Left lung (tissue), 10 donors: Measurements from ENCODE around the gene CDO1. TPM values are rescaled to one million over a fixed set of nuclear protein-coding genes. Genes with fewer than 3 reads are reported as not detected.

Experiments
- ATAC-seq: fragments of 200-7000 bp; cut with Tn5 transposase; one replicate; pipeline ENCODE4 v1.9.1; 2020; ENCODE audit warnings: moderate library complexity
- DNase-seq, 4 donors: peaks; one replicate each; pipeline ENCODE4 v3.0.0-alpha.2; 2013 to 2020
- H3K27ac ChIP-seq, 2 donors: fragments of 200-600 bp; sonication (generic) in 1 of 2; one replicate each; pipeline versions ENCODE4 v1.5.0 to v1.8.0; 2020 to 2021
- H3K27me3 ChIP-seq, 2 donors: fragments of 200-600 bp; sonication (generic) in 1 of 2; one replicate each; pipeline versions ENCODE4 v1.5.0 to v1.8.0; 2020 to 2021
- H3K36me3 ChIP-seq, 2 donors: fragments of 200-600 bp; sonication (generic) in 1 of 2; one replicate each; pipeline versions ENCODE4 v1.5.0 to v1.8.0; 2020 to 2021
- H3K4me1 ChIP-seq, 2 donors: fragments of 200-600 bp; one replicate each; pipeline ENCODE4 v1.8.0; 2021
- H3K4me3 ChIP-seq, 2 donors: fragments of 200-600 bp; sonication (generic) in 1 of 2; one replicate each; pipeline versions ENCODE4 v1.5.0 to v1.8.0; 2020 to 2021; ENCODE audit warnings: mild to moderate bottlenecking in 1 of 2
- H3K9me3 ChIP-seq, 2 donors: fragments of 200-600 bp; sonication (generic) in 1 of 2; one replicate each; pipeline versions ENCODE4 v1.5.0 to v1.8.0; 2020 to 2021
- intact Hi-C, 2 donors: fragments of 100-400 bp; cut with DNase I; formaldehyde crosslinking; loops; one replicate each; pipeline versions ENCODE4 v1.11.2 to v1.14.2; 2022
- polyA plus RNA-seq, 6 donors: library from polyadenylated mRNA; unstranded; fragments of 120-200 nt; gene quantifications; one replicate each; pipeline ENCODE4 v1.2.1, GENCODE V29; 2013; ENCODE audit not compliant: insufficient read length in 6 of 6
- total RNA-seq, 2 donors: library from RNA; stranded (reverse); fragmentation: NEBNext Ultra II Directional; extraction: Animal tissue kit (Norgen Biotek cat#: 25700); gene quantifications; one replicate each; pipeline ENCODE4 v1.2.1, GENCODE V29; 2021
- TF ChIP-seq, protein P1 (sequence below), 2 donors: fragments of 200-600 bp; sonication (generic) in 1 of 2; IDR thresholded peaks; one replicate each; pipeline versions ENCODE4 v1.5.0 to v1.8.0; 2021; ENCODE audit warnings: antibody characterized with exemption in 2 of 2
- donor health status: DM: no; HTN: yes; CAD: no.
- donor health status: DM: no; HTN: no; CAD: no.

The CDO1 gene
- total and polyA plus RNA-seq, 8 donors: 4.9 to 80.3 (median 59.7) TPM

DNA sequence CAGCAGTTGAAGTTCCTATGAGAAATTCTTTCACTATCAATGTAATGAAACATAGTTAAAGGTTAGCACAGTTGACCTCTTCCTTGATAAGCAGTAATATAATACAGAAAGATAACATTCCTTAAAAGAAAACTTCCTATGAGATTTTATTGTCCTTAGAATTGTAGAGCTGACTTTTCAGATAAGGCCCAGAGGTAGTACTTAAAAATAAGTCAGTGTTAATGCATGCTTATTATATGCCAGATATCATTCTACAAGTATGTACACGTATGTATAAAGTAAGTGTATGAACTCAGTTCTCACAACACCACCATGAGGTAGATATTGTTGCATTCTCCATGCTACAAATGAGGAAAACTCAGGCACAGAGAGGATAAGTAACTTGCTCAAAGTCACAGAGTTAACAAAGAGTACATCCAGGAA lies 40.6 kb upstream of the CDO1 start:
- DNase-seq (no peak), ATAC-seq (no peak)
- TF ChIP-seq, protein P1, sequence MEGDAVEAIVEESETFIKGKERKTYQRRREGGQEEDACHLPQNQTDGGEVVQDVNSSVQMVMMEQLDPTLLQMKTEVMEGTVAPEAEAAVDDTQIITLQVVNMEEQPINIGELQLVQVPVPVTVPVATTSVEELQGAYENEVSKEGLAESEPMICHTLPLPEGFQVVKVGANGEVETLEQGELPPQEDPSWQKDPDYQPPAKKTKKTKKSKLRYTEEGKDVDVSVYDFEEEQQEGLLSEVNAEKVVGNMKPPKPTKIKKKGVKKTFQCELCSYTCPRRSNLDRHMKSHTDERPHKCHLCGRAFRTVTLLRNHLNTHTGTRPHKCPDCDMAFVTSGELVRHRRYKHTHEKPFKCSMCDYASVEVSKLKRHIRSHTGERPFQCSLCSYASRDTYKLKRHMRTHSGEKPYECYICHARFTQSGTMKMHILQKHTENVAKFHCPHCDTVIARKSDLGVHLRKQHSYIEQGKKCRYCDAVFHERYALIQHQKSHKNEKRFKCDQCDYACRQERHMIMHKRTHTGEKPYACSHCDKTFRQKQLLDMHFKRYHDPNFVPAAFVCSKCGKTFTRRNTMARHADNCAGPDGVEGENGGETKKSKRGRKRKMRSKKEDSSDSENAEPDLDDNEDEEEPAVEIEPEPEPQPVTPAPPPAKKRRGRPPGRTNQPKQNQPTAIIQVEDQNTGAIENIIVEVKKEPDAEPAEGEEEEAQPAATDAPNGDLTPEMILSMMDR (IDR thresholded peaks at IDR 0.05): no peak
- no peaks in the 10 kb centered on the region for H3K36me3 ChIP-seq
- no peaks in the 10 kb centered on the region for H3K27me3 ChIP-seq
- intact Hi-C loops: no loop called here
- H3K4me3 ChIP-seq: no peak overlapping the region
- H3K9me3 ChIP-seq: no peaks in the 10 kb centered on the region
- peaks cover 9 to 40% of the 10 kb centered on the region in 2 donors for H3K4me1 ChIP-seq
- no peak overlapping the region for H3K27ac ChIP-seq

DNA sequence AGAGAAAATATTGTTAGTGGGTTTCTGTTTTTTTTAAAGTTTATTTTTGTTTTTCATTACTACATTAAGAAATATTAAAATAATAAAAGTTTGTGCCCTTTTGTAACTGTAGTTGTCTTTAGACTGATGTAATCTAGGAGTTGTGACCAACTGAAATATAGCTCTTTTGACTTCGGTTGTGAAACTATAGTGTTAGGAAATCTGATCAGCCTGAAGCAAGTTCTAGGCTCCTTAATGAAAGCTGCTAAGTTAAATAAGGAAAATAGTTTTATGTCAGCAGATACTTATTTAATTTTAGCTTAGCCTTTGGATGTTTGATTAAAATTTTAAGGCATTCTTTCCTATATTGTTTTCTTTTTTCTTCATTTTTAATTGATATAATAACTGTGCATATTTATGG lies 39.5 kb upstream of the CDO1 start:
- Histone ChIP-seq H3K27ac (no peak overlapping the region), H3K27me3 (no peaks in the 10 kb centered on the region), H3K4me1 (peaks cover 9 to 41% of the 10 kb centered on the region in 2 donors), H3K4me3 (no peak overlapping the region), H3K9me3 (no peaks in the 10 kb centered on the region), H3K36me3 (no peaks in the 10 kb centered on the region)
- DNase-seq (peak in 1 of 4 donors; percentile 28), ATAC-seq (no peak)
- intact Hi-C loops: no loop called here
- TF ChIP-seq, protein P1 (IDR thresholded peaks at IDR 0.05): no peak

DNA sequence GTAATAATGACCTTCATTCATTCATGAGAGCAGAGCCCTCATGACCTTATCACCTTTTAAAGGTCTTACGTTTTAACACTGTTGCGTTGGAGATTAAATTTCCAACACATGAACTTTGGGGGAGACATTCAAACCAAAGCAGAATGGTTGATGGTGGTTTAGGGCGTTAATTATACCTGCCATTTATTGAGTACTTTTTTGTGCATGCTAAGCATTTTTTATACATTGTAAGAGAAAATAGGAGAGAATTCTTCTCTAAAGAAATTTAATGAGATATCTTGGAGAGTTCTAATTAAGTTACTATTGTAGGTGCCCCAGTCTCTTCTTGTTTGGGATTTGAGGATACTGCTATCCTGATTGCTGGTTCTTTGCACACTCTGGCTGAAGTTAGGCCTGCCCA lies 37.7 kb upstream of the CDO1 start:
- H3K4me1 ChIP-seq: peaks cover 9 to 51% of the 10 kb centered on the region in 2 donors
- no peaks in the 10 kb centered on the region for H3K36me3 ChIP-seq
- H3K4me3 ChIP-seq: no peak overlapping the region
- intact Hi-C loops: no loop called here
- H3K27ac ChIP-seq: no peak overlapping the region
- H3K9me3 ChIP-seq: no peaks in the 10 kb centered on the region
- H3K27me3 ChIP-seq: no peaks in the 10 kb centered on the region
- DNase-seq: no peak
- TF ChIP-seq, protein P1 (IDR thresholded peaks at IDR 0.05): no peak
- ATAC-seq: no peak

DNA sequence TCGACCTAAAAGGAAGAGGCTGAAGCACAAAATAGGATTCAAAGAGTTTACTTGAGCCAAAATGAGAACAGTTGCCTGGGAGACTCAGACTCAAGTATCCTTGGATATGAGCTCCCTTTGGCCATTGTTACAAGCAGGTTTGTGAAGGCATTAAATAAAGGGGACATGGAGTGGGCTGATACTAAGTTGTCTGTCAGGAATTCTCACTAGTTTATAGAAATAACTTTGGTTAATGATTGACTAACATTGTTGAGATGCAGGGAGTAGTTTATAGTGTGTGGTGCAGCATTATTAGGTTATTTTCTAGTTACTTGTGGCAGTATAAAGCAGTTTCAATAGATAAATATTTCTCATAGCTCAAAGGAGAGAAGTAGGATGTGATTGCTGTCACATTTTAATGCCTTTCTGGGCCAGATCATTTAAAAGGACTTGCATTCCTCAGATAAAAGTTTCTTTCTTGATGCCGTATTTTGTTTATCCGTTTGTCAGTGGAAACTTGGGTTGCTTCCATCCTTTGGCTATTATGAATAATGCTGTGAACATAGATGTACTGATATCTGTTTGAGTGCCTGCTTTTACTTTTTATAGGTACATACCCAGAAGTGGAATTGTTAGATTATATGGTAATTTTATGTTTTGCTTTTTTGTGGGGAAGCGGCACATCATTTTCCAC lies 34.4 kb upstream of the CDO1 start:
- intact Hi-C loops: no loop called here
- Histone ChIP-seq H3K27ac (peak overlapping the region in 1 of 2 donors; percentile 22), H3K27me3 (no peaks in the 10 kb centered on the region), H3K36me3 (no peaks in the 10 kb centered on the region), H3K4me1 (peaks cover 0 to 21% of the 10 kb centered on the region in 2 donors), H3K4me3 (no peak overlapping the region), H3K9me3 (no peaks in the 10 kb centered on the region)
- TF ChIP-seq, protein P1 (IDR thresholded peaks at IDR 0.05): no peak
- ATAC-seq (peak; percentile 29), DNase-seq (peak in 1 of 4 donors; percentile 53)

DNA sequence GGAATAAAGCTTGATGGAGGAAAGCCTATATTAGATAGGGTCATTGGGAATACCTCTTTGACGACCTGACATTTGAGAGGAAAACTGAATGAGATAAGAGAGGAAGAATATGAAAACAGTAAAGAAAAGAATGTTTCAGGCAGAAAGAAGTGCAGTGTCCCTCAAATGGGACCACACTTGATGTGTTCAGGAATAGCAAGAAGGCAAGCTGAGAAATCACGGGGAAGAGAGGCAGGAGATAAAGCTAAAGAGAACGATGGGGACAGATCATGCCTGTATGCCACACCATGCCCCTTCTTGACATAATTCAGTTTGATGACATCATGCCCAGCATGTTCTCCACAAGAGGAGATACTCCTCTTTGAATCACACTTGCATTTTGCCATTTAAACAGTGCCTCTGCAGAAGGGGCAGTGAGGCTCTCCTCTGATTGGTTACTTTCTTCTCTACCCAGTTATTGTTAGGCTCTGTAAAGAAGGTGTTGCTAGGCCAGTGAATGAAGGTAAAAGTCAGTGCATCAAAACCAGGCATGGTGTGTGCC lies 32.9 kb upstream of the CDO1 start:
- intact Hi-C loops: no loop called here
- Histone ChIP-seq H3K36me3 (no peaks in the 10 kb centered on the region), H3K9me3 (no peaks in the 10 kb centered on the region), H3K4me3 (no peak overlapping the region), H3K27ac (no peak overlapping the region), H3K27me3 (no peaks in the 10 kb centered on the region), H3K4me1 (peaks cover 3 to 26% of the 10 kb centered on the region in 2 donors)
- TF ChIP-seq, protein P1 (IDR thresholded peaks at IDR 0.05): no peak
- no peak for ATAC-seq
- no peak for DNase-seq
